Naive thymus-derived CD4-positive, alpha-beta T cell (primary cell): ENCODE data around the gene ZNF341. TPM values are rescaled to one million over a fixed set of nuclear protein-coding genes. Genes with fewer than 3 reads are reported as not detected.

ENCODE experiments used
- ATAC-seq: fragments of 150-1000 bp; cut with Tn5 transposase; 2 replicates; pipeline ENCODE4 v1.10.0; 2021; ENCODE audit warnings: mild to moderate bottlenecking, moderate library complexity
- CTCF ChIA-PET: fragments of 350-600 bp; sonication (Branson Sonifier 250); formaldehyde crosslinking; loops from one replicate; lab custom pipeline; 2021; ENCODE audit warnings: antibody characterized with exemption; lab: Charles Lee
- POLR2A ChIA-PET: fragments of 350-600 bp; sonication (Branson Sonifier 250); formaldehyde crosslinking; loops from one replicate; lab custom pipeline; 2021; ENCODE audit warnings: antibody characterized with exemption, inconsistent platforms; lab: Charles Lee
- DNase-seq, 9 donors: peaks; one replicate each; pipeline versions ENCODE4 v3.0.0 to v3.0.0-alpha.2; 2020 to 2022; ENCODE audit warnings: mixed read lengths in 1 of 9
- H3K27ac ChIP-seq: one replicate; pipeline ENCODE4 v1.7.0; 2013; ENCODE audit warnings: mild to moderate bottlenecking, low read depth, low read length, moderate library complexity
- H3K27me3 ChIP-seq, 2 donors: one replicate each; pipeline ENCODE4 v1.7.0; 2013; ENCODE audit warnings: low read length in 2 of 2, mild to moderate bottlenecking in 2 of 2, moderate library complexity in 2 of 2; ENCODE audit not compliant: control insufficient read depth in 2 of 2, insufficient read depth in 2 of 2
- H3K36me3 ChIP-seq, 3 experiments: 1 replicate in 2 of 3; 2 replicates in 1 of 3; pipeline ENCODE4 v1.7.0; 2013; ENCODE audit warnings: low read length in 3 of 3, mild to moderate bottlenecking in 3 of 3, moderate library complexity in 1 of 3; ENCODE audit not compliant: insufficient read depth in 3 of 3, control insufficient read depth in 2 of 3
- H3K4me1 ChIP-seq, 2 donors: one replicate each; pipeline ENCODE4 v1.7.0; 2013; ENCODE audit warnings: low read length in 2 of 2, mild to moderate bottlenecking in 2 of 2, moderate library complexity in 1 of 2; ENCODE audit not compliant: control insufficient read depth in 2 of 2, insufficient read depth in 2 of 2
- H3K4me3 ChIP-seq: 2 replicates; pipeline ENCODE4 v1.7.0; 2013; ENCODE audit warnings: mild to moderate bottlenecking, low read length
- H3K9me3 ChIP-seq, 3 experiments: 1 replicate in 2 of 3; 2 replicates in 1 of 3; pipeline ENCODE4 v1.7.0; 2013; ENCODE audit warnings: low read length in 3 of 3; ENCODE audit not compliant: control insufficient read depth in 2 of 3
- H3K27ac Mint-ChIP-seq, 9 donors: one replicate each; pipeline ENCODE4 v1.8.0; 2020 to 2022; ENCODE audit warnings: mixed read lengths in 9 of 9, mild to moderate bottlenecking in 8 of 9, moderate library complexity in 5 of 9, inconsistent platforms in 2 of 9
- H3K27me3 Mint-ChIP-seq, 5 donors: one replicate each; pipeline ENCODE4 v1.8.0; 2021 to 2022; ENCODE audit warnings: mixed read lengths in 5 of 5, mild to moderate bottlenecking in 1 of 5
- H3K36me3 Mint-ChIP-seq, 5 donors: one replicate each; pipeline ENCODE4 v1.8.0; 2020 to 2022; ENCODE audit warnings: mixed read lengths in 5 of 5, mild to moderate bottlenecking in 3 of 5, inconsistent platforms in 1 of 5
- H3K4me1 Mint-ChIP-seq, 7 donors: one replicate each; pipeline ENCODE4 v1.8.0; 2020 to 2022; ENCODE audit warnings: mixed read lengths in 7 of 7, mild to moderate bottlenecking in 3 of 7, inconsistent platforms in 1 of 7
- H3K4me3 Mint-ChIP-seq, 10 donors: one replicate each; pipeline ENCODE4 v1.8.0; 2020 to 2022; ENCODE audit warnings: mild to moderate bottlenecking in 10 of 10, mixed read lengths in 10 of 10, moderate library complexity in 6 of 10, inconsistent platforms in 2 of 10
- H3K9me3 Mint-ChIP-seq, 11 donors: one replicate each; pipeline ENCODE4 v1.8.0; 2020 to 2022; ENCODE audit warnings: mixed read lengths in 11 of 11, mild to moderate bottlenecking in 4 of 11, inconsistent platforms in 1 of 11, moderate library complexity in 1 of 11
- intact Hi-C, 2 donors: fragments of 100-400 bp; cut with micrococcal nuclease; formaldehyde crosslinking; loops; one replicate each; pipeline ENCODE4 v1.15.1; 2023
- polyA plus RNA-seq, 2 donors: library from polyadenylated mRNA; unstranded; fragments of 300-500 nt; fragmentation: Illumina TruSeq; gene quantifications; one replicate each; pipeline ENCODE4 v1.2.3, GENCODE V29; 2021
- total RNA-seq, 6 experiments: library from RNA in 5 of 6; stranded (reverse) in 5 of 6; gene quantifications; 1 replicate in 5 of 6; 2 replicates in 1 of 6; pipeline ENCODE4 v1.2.3 and lab custom pipeline; 2021 to 2026

ZNF341 gene
- total and polyA plus RNA-seq, 7 experiments from 2014 or later = 1.5 to 6.1 (median 4.5) TPM

DNA sequence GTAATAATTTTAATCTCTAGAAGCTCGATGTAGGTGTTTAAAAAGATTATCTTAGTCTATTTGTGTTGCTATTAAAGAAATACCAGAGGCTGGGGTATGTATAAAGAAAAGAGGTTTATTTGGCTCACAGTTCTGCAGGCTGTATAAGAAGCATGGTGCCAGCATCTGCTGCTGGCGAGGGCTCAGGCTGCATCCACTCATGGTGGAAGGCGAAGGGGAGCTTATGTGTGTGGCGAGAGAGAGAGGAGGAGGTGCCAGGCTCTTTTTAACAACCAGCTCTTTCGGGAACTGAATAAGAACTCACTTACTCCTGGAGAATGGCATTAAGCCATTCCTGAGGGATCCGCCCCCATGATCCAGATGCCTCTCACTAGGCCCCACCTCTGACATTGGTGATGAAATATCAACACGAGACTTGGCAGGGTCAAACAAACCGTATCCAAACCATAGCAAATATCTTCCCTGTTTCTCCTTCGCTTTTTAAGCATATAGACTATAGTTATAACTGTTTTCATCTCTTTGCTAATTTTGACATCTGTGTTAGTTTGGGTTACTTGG, 103.9 kb downstream of the ZNF341 start:
- H3K4me3 ChIP-seq = no peak overlapping the region
- Mint-ChIP-seq H3K4me1 (peaks cover 50 to 87% (median 81%) of the 10 kb centered on the region in 7 donors), H3K27ac (peak overlapping the region in 2 of 9 donors; percentile 9 to 34), H3K27me3 (no peaks in the 10 kb centered on the region), H3K4me3 (peak overlapping the region in 2 of 10 donors; percentile 11 to 39), H3K9me3 (no peaks in the 10 kb centered on the region), H3K36me3 (peaks cover 7 to 42% (median 25%) of the 10 kb centered on the region in 5 donors)
- H3K4me1 ChIP-seq = peaks cover 8 to 38% of the 10 kb centered on the region in 2 donors
- no peak overlapping the region for H3K27ac ChIP-seq
- POLR2A ChIA-PET = interaction anchor here (1.3 kb wide), 1 partner anchor 17 kb away, joined by 3 read pairs; no protein-coding TSS in a partner anchor
- peaks cover 0 to 16% (median 0%) of the 10 kb centered on the region in 3 experiments for H3K36me3 ChIP-seq
- intact Hi-C loops = no loop called here
- no peaks in the 10 kb centered on the region for H3K27me3 ChIP-seq
- CTCF ChIA-PET = no interaction called here
- DNase-seq (no peak), ATAC-seq (no peak)
- H3K9me3 ChIP-seq = no peaks in the 10 kb centered on the region

DNA sequence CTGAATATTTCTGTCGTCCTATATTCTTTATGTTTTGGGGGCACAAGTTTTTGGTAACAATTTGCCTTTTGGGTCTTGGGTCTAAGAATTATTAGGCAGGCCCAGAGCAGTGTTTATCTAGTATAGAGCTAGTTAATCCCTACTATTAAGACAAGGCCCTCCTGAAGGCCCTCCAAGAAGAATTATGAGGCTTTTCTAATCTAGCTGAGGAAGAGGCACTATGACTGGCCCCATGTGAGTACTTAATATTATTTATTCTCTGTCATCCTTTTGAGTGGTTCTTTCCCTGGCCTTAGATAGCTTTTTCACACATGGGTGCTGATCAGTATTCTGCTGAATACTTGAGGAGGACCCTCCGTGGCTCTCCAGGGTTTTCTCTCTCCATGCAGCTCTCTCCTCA, 104.5 kb downstream of the ZNF341 start:
- H3K27ac Mint-ChIP-seq = peak overlapping the region in 2 of 9 donors; percentile 17 to 63

DNA sequence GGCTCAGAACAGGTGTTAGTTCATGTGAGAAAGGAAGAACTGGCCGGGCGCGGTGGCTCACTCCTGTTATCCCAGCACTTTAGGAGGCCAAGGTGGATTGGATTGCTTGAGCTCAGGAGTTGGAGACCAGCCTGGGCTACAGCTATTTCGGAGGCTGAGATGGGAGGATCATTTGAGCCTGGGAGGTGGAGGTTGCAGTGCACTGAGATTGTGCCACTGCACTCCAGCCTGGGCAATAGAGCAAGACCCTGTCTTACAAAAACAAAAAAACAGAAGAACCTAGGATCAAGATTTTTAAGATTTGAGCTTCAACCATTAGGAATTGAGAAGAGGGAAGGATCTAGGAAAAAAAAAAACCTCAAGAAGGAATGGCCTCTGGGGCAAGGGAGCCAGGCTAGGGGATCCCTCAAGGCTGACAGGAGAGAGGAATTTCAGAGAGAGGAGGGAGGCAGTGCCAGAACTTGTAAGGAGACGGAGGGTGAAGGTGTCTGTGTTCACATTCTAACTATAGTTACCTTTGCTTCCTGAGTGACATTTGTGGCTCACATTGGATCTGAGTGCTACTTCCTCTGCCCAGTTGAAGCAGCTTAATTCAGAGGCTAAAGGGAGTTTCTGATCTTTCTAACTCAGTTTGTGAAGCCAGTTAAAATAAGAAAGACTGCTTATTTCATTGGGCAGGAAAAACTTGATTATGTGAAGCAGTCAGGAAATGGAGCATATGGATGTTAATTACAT, 105.5 kb downstream of the ZNF341 start:
- CTCF ChIA-PET = interaction anchor here (1.1 to 1.2 kb wide), 2 partner anchors 17 to 44 kb away, joined by 3 read pairs; no protein-coding TSS in a partner anchor
- ATAC-seq = no peak
- Histone ChIP-seq H3K36me3 (peaks cover 0 to 12% (median 0%) of the 10 kb centered on the region in 3 experiments), H3K9me3 (no peaks in the 10 kb centered on the region), H3K4me3 (no peak overlapping the region), H3K27ac (no peak overlapping the region), H3K4me1 (peaks cover 8 to 53% of the 10 kb centered on the region in 2 donors), H3K27me3 (no peaks in the 10 kb centered on the region)
- intact Hi-C loops = no loop called here
- DNase-seq = no peak
- H3K36me3 Mint-ChIP-seq = peaks cover 7 to 33% (median 20%) of the 10 kb centered on the region in 5 donors
- H3K4me3 Mint-ChIP-seq = peak overlapping the region in 6 of 10 donors; percentile 6 to 50 (median 40)
- H3K27me3 Mint-ChIP-seq = no peaks in the 10 kb centered on the region
- peaks cover 64 to 92% (median 88%) of the 10 kb centered on the region in 7 donors for H3K4me1 Mint-ChIP-seq
- POLR2A ChIA-PET = interaction anchor here (0.7 to 1.3 kb wide), 2 partner anchors 9 to 15 kb away, joined by 3 read pairs; no protein-coding TSS in a partner anchor
- H3K27ac Mint-ChIP-seq = peak overlapping the region in 8 of 9 donors; percentile 17 to 75 (median 41)
- H3K9me3 Mint-ChIP-seq = no peaks in the 10 kb centered on the region

More for the DNA sequence above, 104.5 kb downstream of the ZNF341 start:
- Histone ChIP-seq H3K27ac (no peak overlapping the region), H3K9me3 (no peaks in the 10 kb centered on the region), H3K27me3 (no peaks in the 10 kb centered on the region), H3K4me1 (peaks cover 8 to 44% of the 10 kb centered on the region in 2 donors), H3K36me3 (peaks cover 0 to 16% (median 0%) of the 10 kb centered on the region in 3 experiments), H3K4me3 (no peak overlapping the region)
- intact Hi-C loops = no loop called here
- ChIA-PET CTCF (interaction anchor here (1.1 to 1.2 kb wide), 2 partner anchors 16 to 43 kb away, joined by 3 read pairs; no protein-coding TSS in a partner anchor), POLR2A (interaction anchor here (1.3 kb wide), 1 partner anchor 16 kb away, joined by 3 read pairs; no protein-coding TSS in a partner anchor)
- Mint-ChIP-seq H3K4me3 (peak overlapping the region in 1 of 10 donors; percentile 21), H3K27me3 (no peaks in the 10 kb centered on the region), H3K4me1 (peaks cover 55 to 92% (median 87%) of the 10 kb centered on the region in 7 donors), H3K9me3 (no peaks in the 10 kb centered on the region), H3K36me3 (peaks cover 7 to 42% (median 25%) of the 10 kb centered on the region in 5 donors)
- no peak for ATAC-seq
- no peak for DNase-seq

DNA sequence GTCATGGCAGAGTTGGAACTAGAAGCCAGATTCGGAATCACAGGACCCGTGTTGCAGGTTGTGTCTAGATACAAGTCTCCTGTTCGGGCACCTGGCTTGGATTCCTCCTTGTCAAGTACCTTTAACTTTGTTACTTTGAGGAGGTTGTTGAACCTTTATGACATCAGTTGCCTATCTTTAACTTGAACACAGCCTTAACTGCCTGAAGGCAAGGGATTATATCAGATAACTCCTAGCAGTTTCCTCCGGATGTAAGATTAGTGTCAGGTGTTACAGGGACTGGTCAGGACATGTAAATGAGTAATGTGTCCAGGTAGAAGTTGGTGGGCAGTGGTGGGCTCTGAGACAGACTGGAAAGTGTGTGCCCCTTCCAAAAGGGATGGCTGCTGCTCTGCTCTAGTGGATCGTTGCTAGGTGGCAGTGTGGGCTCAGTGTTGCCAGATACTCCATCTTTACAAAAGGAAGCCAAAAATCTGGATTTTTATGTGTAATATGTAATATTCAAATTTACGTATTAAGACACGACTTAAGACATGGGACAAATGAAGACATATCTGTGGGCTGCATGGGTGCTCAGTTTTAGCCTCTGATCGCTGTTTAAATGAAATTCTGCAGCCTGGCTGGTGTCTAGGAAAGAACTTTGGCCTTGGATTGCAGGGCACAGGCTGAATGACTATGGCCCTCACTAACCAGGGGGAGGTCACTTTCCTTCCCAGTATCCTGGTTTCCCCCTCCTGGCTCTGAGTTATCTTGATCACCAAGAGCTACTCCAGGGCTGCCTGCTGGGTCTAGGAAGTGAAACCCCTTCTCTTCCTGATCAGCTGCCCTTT, 106.5 kb downstream of the ZNF341 start:
- Histone ChIP-seq H3K36me3 (peaks cover 0 to 6% (median 0%) of the 10 kb centered on the region in 3 experiments), H3K27me3 (no peaks in the 10 kb centered on the region), H3K4me1 (peaks cover 11 to 62% of the 10 kb centered on the region in 2 donors), H3K27ac (no peak overlapping the region), H3K4me3 (no peak overlapping the region), H3K9me3 (no peaks in the 10 kb centered on the region)
- ATAC-seq (no peak), DNase-seq (no peak)
- no peaks in the 10 kb centered on the region for H3K9me3 Mint-ChIP-seq
- ChIA-PET CTCF (no interaction called here), POLR2A (no interaction called here)
- H3K36me3 Mint-ChIP-seq = peaks cover 5 to 27% (median 14%) of the 10 kb centered on the region in 5 donors
- intact Hi-C loops = loop anchor here in 1 of 2 donors (1.0 kb wide), 1 partner anchor 77 kb away; no protein-coding TSS in a partner anchor
- H3K27ac Mint-ChIP-seq = peak overlapping the region in 6 of 9 donors; percentile 2 to 84 (median 26)
- peak overlapping the region in 4 of 10 donors; percentile 16 to 34 (median 25) for H3K4me3 Mint-ChIP-seq
- H3K27me3 Mint-ChIP-seq = no peaks in the 10 kb centered on the region
- peaks cover 66 to 96% (median 91%) of the 10 kb centered on the region in 7 donors for H3K4me1 Mint-ChIP-seq

DNA sequence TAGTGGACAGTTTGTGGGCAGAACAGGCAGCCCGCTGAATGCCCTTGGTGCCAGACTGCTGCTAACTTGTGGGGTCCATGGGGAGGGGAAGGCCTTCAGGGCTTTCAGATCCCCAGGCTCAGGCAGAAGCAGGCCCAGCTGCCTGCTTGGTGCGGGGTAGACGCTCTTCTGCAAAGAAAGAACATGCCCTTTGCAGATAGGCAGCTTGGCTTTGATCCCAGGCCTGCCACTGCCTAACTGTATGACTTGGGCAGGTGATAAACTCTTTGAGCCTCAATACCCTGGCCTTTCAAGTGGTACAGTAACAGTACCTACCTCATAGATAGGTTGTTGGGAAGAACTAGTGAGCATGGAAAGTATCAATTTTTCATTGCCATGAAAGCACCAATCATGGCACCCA, 107.8 kb downstream of the ZNF341 start:
- ATAC-seq = no peak
- no peak overlapping the region for H3K27ac ChIP-seq
- no peak overlapping the region for H3K4me3 Mint-ChIP-seq
- no peaks in the 10 kb centered on the region for H3K27me3 ChIP-seq
- no peak overlapping the region for H3K4me3 ChIP-seq
- no peaks in the 10 kb centered on the region for H3K36me3 ChIP-seq
- intact Hi-C loops = no loop called here
- peaks cover 0 to 14% (median 8%) of the 10 kb centered on the region in 5 donors for H3K36me3 Mint-ChIP-seq
- no peaks in the 10 kb centered on the region for H3K9me3 ChIP-seq
- DNase-seq = no peak
- CTCF ChIA-PET = interaction anchor here (0.8 to 1.1 kb wide), 2 partner anchors 24 to 76 kb away, joined by 3 to 4 read pairs; no protein-coding TSS in a partner anchor
- H3K27me3 Mint-ChIP-seq = no peaks in the 10 kb centered on the region
- H3K27ac Mint-ChIP-seq = no peak overlapping the region
- H3K4me1 ChIP-seq = peaks cover 16 to 73% of the 10 kb centered on the region in 2 donors
- POLR2A ChIA-PET = interaction anchor here (1.6 kb wide), 1 partner anchor 13 kb away, joined by 4 read pairs; no protein-coding TSS in a partner anchor
- peaks cover 68 to 98% (median 94%) of the 10 kb centered on the region in 7 donors for H3K4me1 Mint-ChIP-seq
- no peaks in the 10 kb centered on the region for H3K9me3 Mint-ChIP-seq
